Pons (tissue), 1 donor: ENCODE data around the gene LAMA1.
"Not testable (repeated sequence)": the region's sequence is repeated elsewhere in the genome, so short reads cannot be mapped to it uniquely, and the experiment has no call there.

ENCODE experiments used
- DNase-seq: peaks from one replicate; pipeline ENCODE4 v3.0.0-alpha.2; 2016; ENCODE audit warnings: low spot score

LAMA1 gene

DNA sequence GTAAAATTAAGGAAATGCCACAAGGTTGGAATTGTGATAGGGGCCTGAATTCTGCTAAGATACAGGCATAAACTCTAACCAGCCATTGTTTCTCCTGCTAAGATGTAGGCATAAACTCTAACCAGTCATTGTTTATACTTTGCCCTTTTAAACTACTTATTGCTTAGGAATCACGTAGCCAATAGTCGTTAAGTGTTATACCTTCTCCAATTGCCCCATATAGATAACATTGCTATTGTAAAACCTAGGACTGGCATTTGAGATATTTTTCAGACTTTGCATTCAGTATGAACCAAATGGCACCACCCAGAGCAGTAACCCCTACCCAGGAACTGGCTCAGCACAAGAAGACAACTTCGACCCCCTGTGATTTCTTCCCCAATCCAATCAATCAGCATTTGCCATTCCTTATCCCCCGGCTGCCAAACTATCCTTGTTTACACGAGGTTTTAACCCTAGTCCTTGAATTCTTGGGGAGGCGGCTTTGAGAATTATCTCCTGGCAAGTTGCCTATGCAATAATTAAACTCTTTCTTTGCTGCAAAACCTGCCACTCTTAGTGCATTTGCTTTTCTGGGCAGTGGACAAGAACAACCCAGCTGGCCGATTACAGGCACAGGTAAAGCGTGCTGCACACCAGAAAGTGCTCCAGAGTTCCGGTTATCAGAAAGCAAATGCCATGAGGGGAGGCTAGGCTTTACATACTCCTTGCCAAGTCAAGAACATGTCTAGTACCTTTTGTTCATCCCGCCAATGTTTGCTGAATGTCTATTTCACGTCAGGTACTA lies 167.6 kb downstream of the LAMA1 start:
- DNase-seq: no peak

DNA sequence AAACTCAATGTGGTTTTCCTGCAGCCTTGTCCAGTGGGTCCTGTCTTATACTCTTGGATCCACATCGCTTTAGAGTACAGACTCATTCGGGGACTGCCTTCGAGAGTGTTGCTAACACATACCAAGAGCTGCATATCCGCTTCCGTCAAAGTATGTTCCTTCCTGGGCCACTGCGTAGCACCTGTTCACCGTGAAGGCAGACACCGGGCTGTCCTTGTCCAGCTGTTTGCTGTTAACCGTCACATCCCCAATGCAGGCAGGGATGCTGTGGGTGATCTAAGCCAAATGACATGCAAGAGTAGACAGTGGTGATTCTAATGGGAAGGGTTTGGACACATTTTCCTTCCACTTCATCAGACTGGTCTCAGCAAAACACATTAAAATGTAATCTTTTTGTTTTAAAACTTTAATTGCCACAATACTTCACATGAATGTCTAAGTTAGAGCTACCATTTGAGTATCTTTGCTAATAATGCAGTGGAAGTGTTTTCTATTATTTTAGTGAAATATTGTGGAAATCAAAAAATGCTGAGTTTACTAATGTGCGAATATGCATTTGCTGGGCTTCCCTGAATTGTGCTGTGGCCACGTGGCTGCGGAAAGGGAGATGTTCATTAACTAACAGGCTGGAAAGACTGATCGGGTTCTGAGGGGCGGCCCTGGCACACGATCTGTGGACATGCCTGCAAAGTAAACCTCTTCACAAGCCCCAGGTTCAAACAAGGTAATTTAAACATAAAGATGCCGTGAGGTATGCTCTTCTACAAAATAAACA lies 169.1 kb downstream of the LAMA1 start:
- no peak for DNase-seq

DNA sequence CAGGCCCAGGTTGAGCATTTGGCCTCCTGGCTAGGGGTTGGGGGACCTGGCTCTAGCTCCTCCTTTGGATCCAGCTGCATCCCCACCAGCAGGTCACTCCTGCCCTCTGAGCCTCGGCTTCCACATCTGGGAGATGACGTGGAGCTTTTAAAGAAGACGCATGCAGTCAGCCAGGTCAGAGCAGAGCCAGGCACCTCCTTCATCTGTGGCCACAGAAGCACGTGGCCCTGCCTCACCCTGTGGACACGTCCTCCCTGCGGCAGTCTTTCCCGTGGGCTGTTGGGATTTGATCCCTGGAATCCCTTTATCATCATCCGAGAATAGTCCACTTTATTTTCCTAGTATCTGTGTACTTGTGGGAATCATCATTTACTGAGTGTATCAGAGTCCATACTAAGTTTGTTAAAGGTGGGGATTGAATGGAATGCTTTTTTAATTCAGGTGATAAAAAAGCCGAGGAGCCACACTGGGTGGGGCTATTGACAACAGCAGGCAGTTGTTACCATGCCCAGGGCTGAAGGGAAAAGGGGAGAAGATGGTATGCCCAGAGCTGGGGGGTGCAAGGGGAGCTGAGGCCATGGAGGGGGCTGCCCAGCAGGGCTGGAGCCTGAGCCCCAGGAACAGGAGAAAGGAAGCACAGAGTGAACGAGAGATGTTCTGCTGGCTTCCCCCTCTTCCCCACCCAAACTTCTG lies 170.1 kb downstream of the LAMA1 start:
- DNase-seq: no peak

DNA sequence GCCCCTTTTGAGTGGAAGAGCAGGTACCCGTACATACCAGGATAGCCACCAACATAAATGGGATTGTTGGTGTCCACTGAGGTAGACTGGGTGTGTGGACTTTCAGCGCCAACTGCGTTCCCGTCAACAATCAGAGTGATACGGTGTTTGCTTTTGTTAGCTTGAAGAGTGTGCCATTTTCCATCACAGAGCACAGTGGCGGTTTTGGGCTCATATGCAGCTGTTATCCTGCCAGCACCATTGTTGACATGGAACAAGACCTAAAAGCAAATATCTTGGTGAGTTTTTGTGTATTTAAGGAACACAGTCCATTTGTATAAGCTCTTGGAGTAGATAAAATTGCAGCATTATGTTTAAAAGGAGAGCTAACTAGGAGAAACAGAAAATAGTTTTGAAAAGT lies 174.5 kb downstream of the LAMA1 start:
- no peak for DNase-seq

DNA sequence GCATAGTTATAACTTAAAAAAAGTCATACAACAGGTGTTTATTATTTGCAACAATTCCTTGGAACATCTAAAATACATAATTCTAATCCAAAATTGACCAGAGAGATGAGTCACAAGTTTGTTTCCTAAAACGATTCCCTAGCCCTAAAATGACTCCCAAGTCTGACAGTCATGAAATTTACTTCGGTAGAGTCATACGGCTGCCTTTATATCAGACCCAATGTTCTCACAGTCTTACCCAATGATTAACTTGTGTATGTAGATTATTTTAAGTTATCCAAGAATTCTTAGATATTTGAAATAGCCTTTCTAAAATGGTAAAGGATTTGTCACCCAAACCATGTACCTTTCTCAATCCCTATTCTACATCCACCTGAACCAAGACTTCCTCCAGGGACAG lies 174.9 kb downstream of the LAMA1 start:
- no peak for DNase-seq

DNA sequence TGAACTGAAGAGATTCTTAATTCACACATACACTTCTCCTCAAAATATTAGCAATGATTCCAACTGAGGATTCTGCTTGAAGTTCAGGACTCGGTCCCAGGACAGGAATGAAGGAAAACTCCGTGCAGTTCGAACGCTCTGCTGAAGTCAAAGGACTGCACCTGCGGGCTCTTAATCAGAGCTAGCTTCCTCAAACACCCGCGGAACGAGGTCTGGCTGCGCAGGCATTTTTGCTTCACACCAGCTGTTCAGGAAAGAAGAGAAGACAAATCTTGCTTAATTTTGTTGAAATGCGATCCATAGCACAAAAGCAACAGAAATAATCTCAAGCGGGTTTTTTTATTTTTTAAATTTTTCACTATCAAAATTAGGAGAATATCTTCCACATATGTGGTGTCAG lies 175.6 kb downstream of the LAMA1 start:
- no peak for DNase-seq

DNA sequence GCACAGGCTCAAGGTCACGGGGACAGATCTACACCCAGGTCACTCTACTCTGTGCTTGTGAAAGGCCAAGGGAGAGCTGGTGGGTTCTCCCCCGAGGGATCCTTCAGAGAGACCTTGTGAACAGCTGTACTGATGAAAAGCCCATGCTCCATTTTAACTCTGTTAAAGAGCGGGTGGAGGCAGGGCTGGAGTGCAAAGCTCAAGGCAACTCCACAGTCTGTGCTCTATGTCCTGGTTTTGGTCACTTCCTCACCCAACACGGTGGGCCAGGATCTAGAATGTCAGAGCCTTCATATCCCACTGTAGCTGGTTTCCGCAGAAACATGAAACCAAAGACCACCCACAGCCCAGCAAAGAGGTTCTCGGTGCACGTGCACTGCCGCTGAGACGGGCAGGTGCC lies 177.1 kb downstream of the LAMA1 start:
- no peak for DNase-seq

DNA sequence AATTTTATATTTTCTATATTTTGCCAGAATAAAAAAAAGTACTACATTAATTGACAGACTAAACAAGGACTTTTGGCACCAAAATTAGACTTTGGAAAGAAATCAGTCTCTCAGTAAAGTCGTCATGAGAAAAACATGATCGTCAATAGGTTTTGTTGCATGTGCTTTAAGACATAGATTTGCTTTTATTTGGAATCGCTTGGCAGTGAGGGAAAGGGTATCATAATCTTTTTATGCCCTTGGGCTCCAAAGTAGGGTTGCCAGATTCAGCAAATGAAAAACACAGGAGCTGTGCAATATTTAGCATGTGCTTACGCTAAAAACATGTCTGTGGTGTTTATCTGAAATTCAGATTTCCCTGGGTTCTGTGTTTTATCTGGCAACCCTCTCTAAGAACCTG lies 177.6 kb downstream of the LAMA1 start:
- no peak for DNase-seq

DNA sequence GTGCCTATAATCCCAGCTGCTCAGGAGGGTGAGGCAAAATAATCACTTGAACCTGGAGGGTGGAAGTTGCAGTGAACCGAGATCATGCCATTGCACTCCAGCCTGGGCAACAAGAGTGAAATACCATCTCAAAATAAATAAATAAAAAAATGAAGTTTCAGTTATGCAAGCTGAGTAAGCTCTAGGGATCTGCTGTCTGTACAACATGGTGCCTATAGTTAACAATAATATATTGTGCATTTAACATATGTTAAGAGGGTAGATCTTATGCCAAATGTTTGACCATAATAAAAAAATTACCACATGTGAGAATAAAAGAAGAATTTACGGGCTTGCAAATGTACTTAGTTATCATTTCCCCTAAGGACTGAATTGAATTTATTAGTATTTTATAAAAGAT lies 179.2 kb downstream of the LAMA1 start:
- not testable (repeated sequence) for DNase-seq

DNA sequence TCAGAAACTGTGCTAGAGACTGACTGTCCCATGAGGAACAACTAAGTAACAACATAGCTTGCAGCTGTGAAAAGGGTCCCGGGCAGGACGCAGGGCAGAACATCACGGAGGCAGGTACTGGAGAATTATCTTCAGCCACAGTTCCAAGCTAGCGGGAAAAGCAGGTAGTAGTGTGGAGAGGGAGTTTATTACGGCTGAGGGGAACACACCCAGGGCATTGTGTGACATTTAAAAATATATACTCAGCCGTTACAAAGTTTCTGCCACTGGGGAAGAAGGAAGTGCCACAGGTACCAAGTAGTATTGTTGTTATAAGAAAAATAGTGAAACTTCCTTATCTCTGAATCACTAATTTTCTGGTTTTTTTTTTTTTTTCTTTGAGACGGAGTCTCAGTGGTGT lies 179.6 kb downstream of the LAMA1 start:
- no peak for DNase-seq

DNA sequence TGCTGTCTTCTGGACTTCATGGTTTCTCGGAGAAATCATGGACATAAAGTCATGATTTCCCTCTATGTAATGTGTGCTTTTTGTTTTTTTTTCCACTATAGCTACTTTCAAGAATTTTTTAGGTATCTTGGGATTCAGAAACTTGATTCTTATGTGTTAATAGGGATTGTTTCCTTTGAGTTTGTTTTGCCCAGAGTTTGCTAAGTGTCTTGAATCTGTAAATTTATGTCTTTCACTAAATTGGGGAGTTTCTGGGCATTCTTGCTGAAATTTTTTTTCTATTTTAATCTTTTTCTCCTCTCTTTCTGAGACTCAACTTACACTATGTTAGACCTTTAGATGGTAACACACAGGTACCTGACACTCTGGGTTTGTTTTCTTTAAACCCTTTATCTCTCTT lies 182.7 kb downstream of the LAMA1 start:
- DNase-seq: no peak

DNA sequence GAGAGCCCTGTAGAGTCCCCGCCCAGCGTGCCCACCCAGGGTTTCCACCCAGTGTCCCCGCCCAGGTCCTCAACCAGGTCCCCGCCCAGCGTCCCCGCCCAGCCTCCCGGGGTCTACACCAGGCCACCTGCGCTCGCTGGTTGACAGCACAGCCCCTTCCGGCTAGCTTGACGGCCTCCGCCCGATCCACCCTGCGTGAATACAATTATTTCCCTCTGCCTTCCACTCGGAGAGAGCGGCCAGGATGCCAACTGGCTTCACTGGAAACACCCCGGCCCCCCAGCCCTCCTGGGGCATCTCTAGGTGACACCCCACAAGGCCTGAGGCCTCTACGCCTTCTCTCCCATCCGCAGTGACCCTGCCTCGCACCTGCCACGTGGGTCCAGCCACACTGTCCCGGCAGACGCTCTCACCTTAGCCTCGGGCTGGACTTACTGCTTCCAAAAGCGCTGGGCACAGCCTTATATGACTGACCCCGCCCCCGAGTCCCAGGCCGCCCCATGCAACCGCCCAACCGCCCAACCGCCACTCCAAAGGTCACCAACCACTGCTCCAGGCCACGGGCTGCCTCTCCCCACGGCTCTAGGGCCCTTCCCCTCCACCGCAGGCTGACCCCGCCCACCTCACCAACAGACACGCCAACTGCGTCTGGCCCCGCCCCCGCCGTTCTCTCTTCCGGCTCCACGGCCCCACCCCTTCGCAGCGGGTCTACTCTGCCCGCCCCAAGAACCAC lies 188.1 kb downstream of the LAMA1 start:
- no peak for DNase-seq

DNA sequence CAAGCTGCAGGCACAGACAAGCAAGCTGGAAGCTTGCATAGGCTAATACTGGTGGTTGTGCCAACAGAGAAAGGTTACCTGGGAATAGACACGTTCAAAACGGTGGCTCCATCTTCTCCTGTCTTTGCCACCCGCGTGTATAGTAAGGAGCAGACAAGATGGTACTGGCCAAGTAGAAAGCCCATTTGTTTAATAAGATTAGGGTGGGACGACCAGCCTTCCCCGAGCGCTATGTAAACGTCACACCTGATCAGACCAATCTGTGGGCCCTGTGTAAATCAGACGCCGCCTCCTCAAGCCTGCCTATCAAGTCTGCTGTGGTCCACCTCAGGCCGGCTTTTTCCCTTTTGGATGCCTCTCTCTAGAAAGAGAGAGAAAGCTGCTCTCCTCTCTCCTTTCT lies 189.2 kb downstream of the LAMA1 start:
- DNase-seq: no peak

DNA sequence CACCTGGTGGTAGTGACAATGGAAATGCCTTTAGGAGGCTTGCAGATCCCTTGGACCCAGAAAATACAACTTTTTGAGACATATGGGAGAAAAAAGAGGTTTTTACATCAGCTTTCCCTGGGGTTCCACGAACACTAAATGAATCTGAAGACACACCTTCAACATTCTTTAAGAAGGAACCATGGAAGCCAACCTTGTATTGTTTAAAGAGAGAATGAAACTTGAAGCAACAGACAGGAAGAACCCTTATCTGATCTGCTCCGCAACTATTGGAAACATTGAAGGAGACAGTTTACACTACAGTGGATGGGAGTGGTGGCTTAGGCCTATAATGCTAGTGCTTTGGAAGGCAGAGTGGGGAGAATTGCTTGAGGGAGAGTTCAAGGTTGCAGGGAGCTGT lies 190.4 kb downstream of the LAMA1 start:
- no peak for DNase-seq

DNA sequence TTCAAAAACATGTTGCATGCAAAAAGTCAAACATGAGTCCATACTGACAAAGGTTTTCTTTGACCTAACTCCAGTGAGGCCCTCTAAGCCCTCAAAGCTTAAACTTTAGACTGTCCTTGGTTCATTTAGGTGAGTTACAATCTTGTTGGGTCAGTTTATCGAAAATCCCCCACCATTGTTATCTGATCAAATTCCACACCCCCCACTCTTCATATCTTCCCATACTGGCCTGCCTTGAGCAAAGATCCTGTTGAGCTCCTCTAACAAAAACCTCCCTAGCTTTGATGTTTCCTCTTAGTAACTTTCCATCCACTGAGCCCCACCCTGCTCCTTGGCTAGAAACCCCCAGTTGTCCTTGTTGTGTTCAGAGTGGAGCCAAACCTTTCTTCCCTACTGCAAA lies 194.4 kb downstream of the LAMA1 start:
- no peak for DNase-seq

DNA sequence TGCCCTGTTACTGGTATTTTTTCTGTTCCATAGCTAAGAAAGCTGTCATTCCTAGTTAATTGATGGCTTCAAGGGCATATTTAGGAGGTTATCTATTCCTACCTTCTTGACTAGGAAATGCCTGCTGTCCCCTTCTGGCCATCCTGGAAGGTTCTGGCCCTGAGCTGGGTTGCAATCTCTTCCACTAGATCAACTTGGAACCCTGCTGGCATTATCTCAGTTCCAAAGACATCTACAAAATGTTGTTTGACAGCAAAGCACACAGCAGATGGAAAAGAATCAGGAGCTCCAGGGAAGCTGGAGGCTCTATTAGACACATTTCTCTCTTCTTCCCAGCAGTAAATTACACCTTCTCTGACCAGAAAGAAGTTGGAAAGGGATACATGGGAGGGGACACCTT lies 196.0 kb downstream of the LAMA1 start:
- peak; percentile 22 for DNase-seq

DNA sequence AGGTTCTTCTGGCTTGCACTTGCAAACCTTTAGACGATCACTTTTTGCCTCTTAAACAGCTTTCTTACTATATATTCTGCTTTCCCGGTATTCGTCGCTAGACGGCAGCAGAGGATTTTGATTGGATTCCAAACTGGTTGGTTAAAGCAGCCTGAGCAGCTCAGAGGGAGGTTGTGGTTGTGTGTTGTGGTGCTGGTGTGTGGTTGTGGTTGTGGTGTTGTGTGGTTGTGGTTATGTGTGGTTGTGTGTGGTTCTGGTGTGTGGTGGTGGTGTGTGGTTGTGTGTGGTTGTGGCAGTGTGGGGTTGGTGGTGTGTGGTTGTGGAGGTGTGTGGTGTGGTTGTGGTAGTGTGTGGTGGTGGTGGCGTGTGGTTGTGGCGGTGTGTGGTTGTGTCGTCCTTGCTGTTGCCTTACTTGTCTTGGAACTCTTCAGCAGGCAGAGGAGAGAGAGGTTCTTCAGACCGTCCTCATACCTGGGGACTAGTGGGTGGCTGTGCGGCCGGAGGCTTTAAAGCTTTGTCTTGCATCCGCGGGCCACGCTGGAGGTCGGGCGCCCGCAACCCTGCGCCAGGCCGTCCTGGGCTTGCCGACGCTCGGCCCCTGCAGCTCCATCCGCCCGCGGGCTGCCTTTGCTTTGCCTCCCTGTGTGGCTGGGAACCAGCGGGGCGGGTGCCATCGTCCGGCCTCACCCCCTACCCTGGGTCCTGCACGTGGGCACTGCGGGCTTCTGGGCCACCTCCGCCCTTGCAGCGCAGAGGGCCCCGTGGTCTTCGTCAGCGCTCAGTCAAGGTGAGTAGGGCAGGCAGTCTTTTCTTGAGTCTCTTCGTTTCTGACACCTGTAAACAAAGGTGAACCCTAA lies 197.3 kb downstream of the LAMA1 start:
- DNase-seq: peak; percentile 59

DNA sequence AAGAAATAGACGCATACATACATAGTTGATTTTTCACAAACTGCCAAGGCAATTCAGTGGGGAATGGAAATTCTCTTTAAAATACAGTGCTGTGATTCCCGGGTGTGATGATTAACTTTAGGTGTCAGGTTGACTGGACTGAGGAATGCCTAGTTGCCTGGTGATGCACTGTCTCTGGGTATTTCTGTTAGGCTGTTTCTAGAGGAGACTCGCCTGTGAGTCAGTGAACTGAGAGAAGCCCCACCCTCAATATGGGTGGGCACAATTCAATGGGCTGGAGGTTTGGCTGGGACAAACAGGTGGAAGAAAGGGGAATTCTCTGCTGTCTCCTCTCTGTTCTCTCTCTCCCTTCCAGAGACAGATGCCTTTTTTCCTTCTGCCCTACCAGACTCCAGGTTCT lies 200.5 kb downstream of the LAMA1 start:
- DNase-seq: no peak

DNA sequence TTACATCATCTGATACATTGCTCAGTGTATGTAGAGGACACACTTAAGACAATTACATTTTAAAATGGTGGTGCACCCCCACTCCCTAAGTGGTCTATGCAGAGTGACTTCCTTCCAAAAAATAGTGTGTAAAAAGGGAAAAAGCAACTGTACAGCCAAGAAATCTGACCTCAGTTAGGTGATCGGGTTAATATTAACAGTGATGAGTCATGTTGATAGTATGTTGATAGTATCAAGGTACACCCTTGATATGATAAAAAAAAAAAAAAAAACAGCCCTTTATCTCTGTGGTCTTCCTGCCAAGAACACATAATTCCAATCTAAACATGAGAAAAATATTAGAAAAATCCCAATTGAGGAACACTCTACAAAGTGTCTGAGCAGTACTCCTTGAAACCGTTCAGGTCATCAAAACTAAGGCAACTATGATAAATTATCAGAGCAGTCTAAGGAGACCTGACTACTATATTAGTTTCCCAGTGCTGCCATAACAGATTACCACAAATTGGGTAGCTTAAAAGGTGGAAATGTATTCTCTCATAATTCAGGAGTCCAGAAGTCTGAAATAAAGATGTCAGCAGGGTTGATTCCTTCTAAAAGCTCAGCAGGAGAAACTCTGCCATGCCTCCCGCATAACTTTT lies 216.2 kb downstream of the LAMA1 start:
- no peak for DNase-seq

DNA sequence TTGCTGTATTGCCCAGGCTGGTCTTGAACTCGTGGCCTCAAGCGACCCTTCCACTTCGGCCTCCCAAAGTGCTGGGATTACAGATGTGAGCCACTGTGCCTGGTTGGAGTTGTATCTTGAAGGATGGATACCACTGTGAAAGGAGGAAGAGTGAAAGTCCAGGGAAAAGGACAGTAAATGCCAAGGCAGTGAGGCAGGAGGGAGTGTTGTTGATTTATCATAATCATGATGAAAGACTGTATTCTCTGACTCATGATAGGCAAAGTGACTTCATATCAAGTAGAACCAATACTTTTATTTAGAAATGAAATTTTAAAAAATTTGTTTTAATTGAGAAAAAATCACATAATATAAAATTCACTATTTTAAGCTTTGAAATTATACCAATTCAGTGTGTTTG lies 225.8 kb downstream of the LAMA1 start:
- DNase-seq: no peak
